Neural progenitor cell (in vitro differentiated cells): ENCODE measurements around the gene MASP2.
"Not testable (repeated sequence)": the region's sequence is repeated elsewhere in the genome, so short reads cannot be mapped to it uniquely, and the experiment has no call there.

ENCODE experiments used
- CTCF ChIP-seq: fragments of 200-600 bp; sonication (generic); IDR thresholded peaks from 2 replicates; pipeline ENCODE4 v1.5.1; 2017; ENCODE audit warnings: antibody characterized with exemption, mild to moderate bottlenecking
- EZH2 ChIP-seq: fragments of 200-600 bp; sonication (generic); IDR thresholded peaks from 2 replicates; pipeline ENCODE4 v1.6.1; 2017; ENCODE audit warnings: antibody characterized with exemption, mild to moderate bottlenecking, moderate library complexity
- EZH2phosphoT487 ChIP-seq: fragments of 200-600 bp; sonication (generic); IDR thresholded peaks from 2 replicates; pipeline ENCODE4 v1.6.1; 2017; ENCODE audit warnings: antibody characterized with exemption

- not testable (repeated sequence) for TF ChIP-seq CTCF, EZH2, EZH2phosphoT487
Measured at GRCh38 chr1:11051121-11051520, 4.1 kb upstream of the MASP2 start.
